HG02678 (cell line): ENCODE results near the gene ZFAND3.

ENCODE experiments used
- ATAC-seq: cut with Tn5 transposase; IDR thresholded peaks from one replicate; pipeline ENCODE4 v1.9.1; 2021; ENCODE audit warnings: mild to moderate bottlenecking, moderate library complexity; ENCODE audit not compliant: unreplicated experiment

ZFAND3 gene

DNA sequence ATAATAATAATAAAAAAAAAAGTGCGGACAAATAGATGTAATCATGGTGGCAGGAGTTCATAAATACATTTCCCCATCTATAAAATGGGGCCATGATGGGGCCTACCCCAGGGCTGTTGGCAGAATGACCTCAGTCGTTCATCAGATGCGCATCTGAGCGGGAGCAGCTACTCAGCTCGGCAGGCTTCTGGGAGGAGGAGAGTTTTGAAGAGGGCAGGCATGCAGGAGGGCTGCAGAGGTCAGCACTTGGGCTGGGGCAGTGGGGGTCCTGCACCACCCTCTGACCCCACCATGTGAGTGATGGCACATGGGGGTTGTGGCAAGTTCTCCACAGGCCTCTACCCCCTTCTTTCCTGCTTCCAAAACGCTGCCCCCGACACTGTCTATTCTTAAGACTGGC is 373.5 kb downstream of the ZFAND3 start:
- no peak for ATAC-seq

DNA sequence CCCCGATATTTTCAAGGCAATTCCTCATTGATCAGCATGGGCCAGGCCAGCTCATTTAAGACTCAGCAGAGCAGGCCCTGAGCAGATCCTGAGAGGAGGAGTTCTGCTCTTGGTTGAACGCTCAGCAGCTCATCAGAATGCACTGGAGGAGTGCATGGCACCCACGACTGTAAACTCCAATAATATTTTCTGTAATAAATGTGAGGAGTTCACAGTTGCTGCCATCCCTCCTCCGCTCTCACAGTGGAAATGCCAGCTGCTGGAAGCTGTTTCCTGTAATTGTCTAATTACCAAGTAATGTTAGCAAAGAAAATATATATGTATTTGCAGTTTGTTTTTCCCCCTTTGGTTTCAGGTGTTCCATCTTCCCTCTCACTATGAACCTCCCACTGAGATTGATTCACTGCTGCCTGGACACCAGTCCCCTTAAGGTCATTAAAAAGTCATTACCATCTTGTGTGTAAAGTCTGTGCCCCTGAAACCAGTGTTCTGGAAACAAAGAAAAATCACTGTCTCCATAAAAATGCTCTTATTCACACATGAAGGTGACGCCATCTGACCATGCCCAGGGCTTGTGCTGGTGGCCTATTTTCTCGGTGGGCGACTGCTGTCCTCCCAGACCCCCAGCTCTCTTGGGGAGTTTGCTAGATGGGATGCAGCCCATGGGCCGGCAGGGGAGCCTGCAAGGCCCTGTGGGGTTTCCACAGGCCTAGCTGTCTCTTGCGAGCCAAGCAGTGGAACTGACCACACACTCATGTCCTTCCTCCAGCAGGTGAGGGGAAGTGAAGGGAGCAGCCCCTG is 374.2 kb downstream of the ZFAND3 start:
- no peak for ATAC-seq

DNA sequence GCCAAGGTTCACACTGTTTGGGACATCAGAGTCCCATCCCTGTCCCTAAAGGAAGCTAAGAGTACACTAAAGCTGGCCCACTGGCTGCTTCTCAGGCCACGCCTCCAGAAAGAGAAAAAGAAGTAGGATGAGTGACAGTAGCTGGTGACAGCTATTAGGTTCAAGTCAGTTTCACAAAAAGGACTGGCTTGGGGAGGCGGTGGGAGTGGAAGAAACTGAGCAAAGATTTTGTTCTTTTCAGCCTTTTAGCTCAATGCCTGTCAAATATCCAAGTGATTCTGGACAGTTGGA is 374.7 kb downstream of the ZFAND3 start:
- ATAC-seq, result no peak

DNA sequence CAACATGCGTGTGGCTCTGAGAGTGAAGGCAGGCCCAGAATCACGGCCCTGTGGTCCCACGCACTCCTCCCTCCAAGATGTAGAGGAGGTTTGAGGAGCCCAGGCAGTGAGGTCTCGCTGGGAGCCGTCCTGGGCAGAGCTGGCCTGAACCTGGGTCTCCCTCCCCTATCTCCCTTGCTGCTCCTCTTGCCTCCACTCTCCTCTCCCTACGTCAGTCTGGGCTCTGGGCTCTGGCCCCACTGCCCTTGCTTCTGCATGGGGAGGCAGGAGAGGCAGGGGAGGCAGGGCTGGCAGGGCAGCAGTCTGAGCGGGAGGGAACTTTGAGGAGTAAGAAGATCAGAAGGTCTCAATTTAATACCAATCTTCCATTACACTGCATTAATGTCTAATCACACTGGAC is 375.1 kb downstream of the ZFAND3 start:
- ATAC-seq, result no peak

DNA sequence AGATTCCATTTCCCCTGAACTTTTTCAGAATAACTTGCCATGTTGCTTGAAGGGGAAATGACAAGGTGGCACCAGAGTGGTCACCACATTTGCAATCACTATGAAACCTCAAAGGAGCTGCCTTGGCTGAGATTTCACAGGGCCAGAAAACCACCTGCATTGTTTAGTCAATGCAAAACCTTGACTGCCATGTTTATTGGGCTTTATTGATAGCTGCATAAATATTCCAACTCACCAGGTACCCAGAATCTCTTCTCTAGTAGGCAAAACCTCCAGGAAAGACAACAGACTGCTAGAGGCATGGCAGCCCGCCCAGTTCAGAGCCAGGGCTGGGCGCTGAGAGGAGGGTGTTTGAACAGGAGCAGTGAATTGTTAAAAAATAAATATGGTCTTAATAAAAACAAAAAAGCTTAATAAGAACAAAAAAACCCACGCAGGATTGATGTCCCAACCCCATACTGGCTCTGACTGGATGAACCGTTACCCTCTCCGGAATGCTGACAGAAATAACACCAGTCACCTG is 375.6 kb downstream of the ZFAND3 start:
- no peak for ATAC-seq

DNA sequence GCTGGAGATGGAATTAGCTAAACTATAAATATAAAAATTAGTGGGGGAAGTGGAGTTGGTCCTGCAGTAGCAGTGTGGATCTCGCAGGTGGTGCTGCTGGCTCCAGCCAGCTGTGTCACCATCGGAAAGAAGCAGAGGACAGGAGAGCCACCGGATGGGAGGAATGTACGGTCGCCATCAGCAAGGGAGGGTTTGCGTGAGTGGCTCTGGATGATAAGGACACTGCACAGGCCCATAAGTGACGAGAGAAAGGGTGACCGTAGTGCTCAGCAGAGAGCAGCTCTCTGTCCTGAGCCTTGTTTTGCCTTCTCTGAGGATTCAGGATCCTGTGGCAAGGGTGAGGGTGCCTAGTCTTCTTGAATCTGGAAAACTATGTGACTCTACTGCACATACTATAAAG is 378.7 kb downstream of the ZFAND3 start:
- ATAC-seq, result no peak
